GM18519 (cell line): ENCODE results near the gene ZNF219.

Source experiments
- ATAC-seq: cut with Tn5 transposase; IDR thresholded peaks from one replicate; pipeline ENCODE4 v1.9.1; 2021; ENCODE audit warnings: mild to moderate bottlenecking, moderate library complexity; ENCODE audit not compliant: unreplicated experiment, low FRiP score

Gene ZNF219

DNA sequence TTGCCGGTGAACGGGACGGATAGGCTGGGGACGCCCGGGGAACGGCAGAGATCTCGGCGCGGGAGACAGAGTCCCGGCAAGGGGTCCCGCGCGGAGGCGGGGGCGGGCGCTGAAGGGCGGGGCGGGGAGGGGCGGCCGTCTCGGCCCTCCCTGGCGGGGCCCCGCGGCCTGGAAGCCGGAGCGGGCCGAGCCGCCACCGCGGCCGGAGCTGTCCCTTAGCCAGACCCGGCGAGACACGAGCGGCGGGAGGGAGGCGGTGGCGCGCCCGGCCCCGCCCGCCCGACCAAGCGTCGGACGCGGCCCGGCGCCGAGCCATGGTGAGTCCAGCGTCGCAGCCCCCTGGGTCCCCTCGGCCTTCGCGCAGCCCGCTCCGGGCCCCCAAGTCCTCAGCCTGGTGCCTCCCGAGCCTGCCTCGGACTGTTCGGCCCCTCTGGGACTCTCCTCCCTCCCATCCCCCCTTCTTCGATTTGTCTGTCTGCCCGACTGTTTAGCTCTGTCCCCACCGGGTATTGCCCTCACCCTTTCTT is 28.3 kb downstream of the ZNF219 start, which contains the start of gene ARHGEF40:
TSS of gene ARHGEF40 (plus strand) at position 222 of the 527 bp plus-strand sequence. CDS start at position 315, 93 bp downstream.
- ATAC-seq: no peak

DNA sequence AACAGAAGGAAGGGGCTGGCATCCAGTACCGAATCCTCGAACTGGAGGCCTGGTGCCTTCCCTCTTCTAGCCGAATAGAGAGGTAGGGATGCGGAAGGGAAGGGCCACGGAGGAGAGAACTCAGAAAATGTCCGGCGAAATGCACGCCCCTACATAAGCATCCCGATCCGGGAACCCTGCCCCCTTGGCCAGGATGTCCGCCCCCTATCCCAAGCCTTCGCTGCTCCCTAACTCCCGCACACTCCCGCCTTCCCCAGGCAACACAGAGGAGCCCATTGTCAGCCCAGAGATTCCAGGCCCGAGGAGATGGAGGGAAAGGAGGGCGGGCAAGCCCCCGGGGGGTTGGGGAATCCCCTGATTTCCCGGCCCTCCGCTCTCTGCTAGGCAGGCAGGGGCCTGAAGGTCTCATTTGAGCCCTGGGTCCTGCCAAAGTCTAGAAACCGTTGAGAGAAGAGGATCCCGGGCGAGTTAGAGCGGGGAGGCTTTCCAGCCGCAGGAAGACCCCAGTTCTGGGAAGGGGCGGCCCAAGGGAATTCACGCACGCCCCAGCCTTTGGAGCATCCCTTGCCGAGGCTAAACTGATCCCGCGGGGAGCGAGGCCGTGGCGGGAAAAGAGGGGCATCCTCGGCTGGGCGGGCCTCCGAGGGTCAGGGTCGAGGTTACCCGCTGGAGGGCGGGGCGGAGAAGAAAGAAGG is 28.9 kb downstream of the ZNF219 start:
- ATAC-seq: no peak

DNA sequence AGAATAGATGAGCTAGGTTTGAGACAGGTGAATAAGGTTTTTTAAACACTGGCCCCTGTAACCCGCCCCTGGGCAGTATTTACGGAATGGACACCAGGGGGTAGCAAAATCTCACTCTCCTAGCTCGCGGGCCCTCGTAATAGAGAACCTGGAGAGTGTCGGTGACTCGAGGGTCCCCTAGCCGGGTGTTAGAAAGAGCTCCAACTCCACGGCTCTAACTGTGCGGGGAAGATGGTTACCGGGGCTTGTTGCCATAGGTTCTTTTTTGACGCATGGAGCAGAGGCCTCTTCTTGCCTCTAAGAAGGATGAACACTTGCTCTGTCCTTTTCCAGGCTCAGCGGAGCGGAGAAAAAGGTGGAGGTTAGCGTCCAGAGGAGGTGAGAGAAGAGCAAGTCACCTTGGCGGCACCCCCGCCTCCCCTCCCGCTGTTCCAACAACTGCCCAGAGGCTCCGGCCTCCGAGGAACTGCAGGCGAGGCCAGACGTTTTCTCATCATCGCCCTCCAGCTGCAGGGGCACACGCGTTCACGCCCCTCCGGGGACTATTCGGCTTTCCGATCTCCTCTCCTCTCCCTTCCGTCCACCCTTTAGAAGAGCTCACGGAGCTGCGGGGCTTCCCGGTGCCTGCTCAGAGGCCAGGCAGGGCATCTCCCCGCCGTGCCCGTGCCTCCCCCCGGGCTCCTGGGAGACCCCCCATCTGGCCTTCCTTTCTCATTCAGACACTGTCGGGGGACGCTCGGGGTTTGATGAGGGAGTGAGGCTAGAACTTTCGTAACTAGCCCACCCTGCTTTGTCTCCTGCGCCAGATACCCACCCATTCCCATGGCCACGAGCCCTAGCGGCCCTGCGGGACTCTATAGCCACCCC is 29.7 kb downstream of the ZNF219 start:
- ATAC-seq: no peak

DNA sequence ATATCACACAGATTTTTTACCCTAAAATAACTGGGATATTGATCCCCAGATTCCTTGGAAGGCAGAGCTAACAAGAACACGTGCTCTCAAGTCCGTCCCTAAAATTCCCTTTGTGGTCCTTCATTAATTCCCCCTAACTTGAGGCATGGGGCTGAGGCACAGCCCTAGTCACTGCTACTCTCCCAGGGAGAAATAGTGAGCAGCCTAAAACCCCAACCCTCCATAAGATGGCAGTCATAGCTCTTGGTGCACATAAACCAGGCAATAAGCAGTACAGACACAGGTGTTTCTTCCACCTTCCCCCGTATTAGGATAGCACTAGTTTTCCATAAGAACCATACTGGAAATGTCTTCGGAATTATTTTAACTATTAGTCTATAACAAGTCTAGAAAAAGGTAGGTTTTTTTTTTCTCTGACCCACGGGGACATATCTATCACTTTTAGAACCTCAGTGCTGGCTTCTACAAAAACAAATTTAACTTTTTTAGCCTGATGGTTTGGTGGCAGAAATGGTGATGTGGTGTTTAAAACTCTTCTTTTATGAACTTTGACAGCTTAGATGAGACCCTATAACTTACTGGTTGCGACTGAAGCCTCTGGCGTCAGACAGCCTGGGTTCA is 31.5 kb downstream of the ZNF219 start:
- no peak for ATAC-seq

DNA sequence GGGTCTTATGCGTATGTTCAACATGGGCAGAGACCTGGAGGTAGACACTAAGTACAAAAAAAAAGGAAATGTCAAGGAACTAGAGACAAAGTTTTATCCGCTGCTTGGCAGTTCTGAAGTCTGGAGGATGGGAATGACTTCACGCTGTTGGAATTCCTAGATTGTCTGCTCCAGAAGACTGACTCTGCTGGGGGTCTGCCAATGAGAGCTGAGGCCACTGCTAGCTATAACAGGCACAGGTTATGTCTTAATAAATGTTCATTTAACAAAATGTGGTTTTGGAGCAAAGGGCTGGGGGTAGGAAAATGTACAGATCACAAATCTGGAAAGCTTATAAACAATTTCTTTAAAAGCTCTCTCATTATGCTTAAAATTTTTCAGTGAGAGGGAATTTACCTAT is 35.0 kb downstream of the ZNF219 start:
- ATAC-seq: no peak

DNA sequence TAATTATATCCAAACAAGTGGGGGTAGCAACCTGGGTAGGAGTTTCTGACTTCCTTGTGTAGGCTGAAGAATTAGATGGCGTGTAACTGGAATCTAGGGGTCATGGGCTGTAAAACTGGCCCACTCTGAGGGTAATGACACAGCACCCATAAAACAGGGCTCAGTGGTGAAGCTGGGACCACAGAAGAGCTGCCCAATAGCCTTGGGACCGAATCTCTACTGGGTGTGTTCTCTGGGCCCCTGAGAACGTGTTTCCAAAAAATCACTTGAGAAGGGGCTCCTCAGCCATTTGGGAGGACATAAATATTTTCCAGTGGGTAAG is 37.1 kb downstream of the ZNF219 start:
- ATAC-seq: no peak

DNA sequence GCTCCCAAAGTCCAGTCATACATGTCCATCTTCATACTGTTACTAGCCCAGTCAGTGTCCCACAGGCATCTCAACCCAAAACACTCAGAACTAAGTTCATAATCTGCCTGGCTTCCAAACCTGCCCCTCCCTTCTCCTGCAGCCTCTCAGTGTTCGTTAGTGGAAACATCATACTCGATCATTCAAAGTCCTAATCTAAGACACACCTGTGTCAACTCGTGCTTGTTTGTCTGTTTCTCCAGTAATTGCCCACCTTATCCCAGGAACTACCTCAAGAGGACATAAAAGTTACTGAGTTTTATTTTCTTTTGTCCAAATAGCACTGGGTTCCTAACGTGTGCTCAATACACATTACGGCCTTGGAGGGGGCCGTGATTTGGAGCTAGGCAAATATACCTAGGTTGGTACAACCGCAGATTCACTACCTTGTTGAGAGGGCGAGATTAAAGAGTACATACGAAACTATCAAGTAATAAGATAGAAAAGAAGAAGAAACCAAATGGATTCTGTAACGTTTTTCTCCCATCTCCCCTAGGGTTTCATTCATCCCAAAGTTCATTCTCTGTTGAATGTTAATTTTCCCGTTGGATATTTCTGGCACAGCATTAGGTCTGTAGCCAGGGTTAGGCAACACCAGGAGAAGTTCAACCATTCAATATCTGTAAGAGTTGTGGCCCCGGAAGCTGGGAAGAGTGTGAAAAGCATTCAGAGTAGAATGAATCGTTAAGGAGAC is 37.7 kb downstream of the ZNF219 start:
- no peak for ATAC-seq

DNA sequence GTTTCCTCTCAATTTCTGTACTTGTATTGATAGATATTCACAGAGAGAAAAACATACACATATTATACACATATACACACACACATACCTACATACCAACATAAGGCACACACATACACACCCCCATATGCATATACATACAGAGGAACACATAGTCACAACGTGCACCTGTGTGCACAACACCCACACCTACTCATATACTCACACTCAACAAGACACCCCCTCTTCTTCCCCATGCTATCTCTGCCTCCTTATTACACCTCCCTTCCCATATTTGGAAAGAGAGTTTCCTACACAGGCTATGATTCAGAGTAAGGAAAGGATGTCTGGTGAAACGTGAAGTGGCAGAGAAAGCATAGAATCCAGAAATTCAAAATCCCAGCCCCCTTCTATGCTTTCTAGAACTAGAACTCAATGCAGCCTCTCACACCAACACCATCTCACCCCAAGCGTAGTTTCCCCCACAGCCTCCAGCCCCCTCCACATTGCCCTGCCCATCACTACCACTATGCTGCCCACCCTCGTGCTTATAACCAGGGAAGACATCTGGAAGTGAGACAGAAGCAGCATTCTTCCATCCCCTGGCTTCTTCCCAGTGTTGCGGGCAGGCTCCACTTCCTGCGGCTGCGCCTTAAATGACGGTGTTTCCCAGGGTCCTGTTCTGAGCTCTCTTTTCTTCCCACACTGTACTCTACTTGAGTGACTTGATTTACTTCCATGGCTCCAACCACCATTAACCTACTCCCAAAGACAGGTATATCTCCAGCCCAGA is 38.4 kb downstream of the ZNF219 start:
- ATAC-seq: no peak

DNA sequence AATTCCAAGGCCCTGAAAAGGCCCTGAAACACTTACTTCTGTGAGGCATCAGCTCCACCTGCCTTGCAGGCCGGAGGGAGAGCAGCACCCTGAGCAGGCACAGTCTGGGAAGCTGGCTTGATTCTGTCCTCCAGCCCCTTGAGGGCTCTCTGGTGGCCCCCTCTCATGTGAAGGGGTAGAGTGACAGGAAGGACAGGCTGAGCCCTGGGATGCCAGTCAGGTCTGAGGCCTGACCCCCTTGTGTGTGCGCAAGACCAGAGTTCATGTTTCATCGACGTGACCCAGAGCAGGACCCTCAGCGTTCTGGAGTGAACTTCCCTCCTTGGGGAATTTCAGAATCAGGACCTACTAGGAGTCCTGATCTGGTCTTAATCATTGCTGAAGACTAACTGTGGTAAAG is 39.6 kb downstream of the ZNF219 start:
- ATAC-seq: no peak

DNA sequence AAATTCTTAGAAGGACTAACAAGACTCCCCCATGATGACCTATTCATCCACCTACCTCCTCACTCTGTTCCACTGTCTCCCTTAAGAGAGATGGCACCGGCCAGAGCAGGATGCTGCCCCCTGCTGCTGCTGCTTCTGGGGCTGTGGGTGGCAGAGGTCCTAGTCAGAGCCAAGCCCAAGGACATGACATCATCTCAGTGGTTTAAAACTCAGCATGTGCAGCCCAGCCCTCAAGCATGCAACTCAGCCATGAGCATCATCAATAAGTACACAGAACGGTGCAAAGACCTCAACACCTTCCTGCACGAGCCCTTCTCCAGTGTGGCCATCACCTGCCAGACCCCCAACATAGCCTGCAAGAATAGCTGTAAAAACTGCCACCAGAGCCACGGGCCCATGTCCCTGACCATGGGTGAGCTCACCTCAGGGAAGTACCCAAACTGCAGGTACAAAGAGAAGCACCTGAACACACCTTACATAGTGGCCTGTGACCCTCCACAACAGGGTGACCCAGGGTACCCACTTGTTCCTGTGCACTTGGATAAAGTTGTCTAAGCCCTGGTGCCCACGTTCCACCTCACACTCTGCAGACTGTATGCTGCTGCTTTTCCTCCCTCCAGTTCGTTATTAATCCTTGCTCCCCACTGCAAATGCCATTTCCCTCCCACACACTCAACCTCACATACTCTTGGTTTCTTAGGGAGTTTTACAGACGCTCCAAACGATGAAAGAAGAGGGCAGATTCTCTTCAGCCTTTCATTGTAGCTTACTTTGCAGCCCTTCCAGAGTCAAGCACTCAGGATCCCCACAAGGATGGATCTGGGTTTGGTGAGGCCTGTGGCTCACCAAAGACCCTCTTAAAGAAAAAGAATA is 40.4 kb downstream of the ZNF219 start, which contains the start of gene RNASE8:
TSS of gene RNASE8 (plus strand) at position 20 of the 873 bp plus-strand sequence. CDS start at position 91, 71 bp downstream.
- no peak for ATAC-seq

DNA sequence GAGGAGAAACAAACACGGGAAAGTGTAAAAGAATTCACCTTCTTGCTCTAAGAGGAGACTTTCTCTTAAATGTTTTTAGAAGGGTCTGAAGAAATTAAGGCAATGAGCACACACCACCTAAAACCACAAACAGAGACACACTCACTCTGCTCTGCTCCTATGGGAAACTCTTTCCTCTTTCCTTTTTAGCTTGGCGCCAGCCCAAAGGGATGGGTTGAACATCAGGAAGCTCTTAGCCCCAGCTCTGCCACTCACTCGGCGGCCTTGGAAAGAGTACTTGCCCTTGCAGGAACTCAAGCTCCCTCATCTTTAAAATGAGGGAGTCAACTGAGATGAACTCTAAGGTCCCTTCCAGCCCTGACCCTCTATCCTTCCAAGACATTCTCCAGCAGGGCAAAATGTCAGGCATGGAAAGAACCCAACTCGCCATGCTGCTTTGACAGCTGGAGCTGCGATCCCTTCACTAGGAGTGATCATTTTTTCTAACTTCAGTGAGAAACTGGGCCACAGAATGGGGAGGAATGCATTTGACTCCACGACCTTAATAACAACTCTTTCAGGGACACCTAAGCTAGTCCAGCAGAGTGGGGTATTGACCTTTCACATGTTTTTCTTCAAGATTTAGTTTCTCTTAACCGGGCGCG is 41.8 kb downstream of the ZNF219 start:
- ATAC-seq: no peak

DNA sequence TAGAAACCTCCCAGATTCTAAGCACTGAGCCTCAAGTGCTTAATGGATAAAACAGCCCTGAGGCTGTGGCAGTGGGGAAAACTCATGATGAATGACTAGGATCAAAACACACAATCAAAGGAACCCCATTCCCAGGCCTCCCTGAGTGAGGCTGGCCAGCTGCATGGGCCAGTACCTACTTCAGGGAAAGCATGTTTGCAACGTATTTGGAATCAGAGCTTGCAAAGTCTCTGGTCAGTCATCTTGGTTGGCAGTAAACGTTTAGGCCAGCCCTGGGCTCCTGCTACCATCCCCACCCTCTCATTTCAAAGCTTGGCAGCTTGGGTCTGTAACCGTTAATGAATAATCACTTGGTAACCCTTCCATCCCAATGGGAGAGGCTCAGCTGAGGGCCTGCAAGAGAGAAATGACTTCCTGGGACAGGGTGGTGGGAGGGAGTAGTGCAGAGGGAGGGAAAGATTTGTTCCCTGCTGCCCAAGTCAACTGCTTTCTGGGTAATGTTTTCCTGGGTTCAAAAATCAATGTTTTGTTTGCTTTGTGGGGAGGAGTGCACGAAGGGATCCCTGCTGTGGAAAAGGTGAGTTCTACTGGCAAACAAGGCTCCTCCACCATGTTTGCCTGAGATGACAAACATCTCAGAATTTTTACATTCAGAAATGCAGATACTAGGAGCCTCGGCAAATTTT is 42.9 kb downstream of the ZNF219 start:
- no peak for ATAC-seq

DNA sequence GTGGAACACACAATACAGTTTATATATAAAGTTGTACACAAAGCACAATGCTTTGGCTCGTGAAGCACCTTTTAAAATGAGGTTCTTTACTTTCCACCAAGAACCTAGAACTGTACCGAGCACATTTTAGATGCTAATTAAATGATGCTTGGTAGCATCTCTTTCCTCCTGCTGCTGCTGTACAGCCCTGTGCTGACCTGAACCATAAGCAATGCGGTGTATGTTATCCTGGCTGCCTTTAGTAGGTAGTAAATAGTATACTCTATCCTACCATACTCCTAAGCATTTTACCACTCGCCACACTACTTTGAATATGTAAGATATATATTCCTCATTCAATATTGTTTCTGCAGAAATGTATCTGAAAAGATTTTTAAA is 43.7 kb downstream of the ZNF219 start:
- no peak for ATAC-seq

DNA sequence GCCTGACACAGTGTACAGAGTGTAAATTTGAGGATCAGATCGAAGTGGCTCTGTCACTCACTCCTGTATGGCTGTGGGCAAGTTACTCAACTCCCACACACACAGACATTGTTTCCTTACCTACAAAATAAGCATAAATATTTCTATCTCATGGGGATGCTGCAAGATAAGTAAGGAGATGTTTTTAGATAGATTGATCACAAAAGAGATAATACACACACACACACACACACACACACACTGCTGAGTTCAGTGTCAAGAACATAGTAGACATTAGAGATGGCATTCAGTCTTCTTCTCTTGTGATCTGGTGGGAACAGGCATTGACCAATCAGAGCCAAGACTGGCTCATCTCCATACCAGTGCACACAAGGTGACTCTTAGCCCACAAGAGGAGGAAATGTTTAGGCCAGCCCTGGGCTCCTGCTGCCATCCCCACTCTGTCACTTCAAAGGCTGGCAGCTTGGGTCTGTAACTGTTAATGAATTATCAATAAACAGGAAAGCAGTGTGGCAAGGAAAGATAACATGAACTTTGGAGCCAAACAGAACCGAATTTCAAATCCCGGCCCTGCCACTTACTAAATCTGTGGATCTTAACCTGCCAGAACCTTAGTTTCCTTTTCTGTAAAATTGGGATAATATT is 44.2 kb downstream of the ZNF219 start:
- ATAC-seq: no peak

DNA sequence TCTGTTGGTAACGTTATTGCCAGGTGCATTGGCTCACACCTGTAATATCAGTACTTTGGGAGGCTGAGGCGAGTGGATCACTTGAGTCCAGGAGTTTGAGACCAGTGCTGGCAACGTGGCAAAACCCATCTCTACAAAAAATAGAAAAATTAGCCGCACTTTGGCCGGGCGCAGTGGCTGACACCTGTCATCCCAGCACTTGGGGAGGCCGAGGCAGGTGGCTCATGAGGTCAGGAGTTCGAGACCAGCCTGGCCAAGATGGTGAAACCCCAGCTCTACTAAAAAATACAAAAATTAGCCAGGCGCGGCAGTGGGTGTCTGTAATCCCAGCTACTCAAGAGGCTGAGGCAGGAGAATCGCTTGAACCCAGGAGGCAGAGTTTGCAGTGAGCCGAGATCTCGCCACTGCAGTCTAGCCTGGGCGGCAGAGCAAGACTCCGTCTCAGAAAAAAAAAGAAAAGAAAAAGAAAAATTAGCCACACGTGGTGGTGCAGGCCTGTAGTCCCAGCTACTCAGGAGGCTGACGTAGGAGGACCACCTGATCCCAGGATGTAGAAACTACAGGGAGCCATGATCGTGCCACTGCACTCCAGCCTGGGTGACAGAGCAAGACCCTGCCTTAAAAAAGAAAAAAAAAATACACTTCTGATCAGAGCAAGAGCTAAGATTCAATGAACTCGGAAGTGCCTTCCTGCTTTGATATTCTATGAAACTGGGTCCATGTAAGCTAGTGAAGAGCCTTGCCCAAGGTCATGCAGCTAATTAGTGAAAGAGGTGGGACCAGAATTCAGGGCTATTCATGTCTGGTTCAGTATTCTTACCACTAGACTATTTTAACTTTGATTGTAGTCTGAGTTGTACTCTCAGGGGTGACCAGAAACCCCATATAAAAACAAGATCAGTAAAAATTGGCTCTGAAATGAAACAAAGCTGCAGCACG is 45.0 kb downstream of the ZNF219 start:
- no peak for ATAC-seq

DNA sequence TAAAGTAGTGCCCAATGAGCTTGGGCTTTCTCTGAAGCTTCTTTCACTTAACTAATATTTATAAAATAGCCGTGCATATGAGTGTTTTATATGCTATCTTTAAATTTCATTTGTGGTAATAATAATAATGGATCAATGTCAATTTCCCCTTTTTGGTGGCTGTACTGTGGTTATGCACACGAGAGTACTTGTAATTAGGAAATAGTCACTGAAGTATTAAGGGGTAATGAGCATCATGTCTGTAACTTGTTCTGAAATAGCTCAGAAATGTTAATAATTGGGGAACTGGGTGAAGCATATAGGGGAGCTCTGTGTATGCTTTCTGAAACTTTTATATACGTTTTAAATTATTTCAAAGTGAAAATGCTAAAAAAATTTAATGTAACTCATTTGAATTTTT is 47.9 kb downstream of the ZNF219 start:
- ATAC-seq: no peak
